NCI-H748 (cell line): ENCODE results near the gene DIP2A.
"Not testable (repeated sequence)": the region's sequence is repeated elsewhere in the genome, so short reads cannot be mapped to it uniquely, and the experiment has no call there.

ENCODE experiments used
- DNase-seq: peaks from one replicate; lab custom pipeline; 2025; ENCODE audit not compliant: unreplicated experiment; lab: John Stamatoyannopoulos, UW

Gene DIP2A

DNA sequence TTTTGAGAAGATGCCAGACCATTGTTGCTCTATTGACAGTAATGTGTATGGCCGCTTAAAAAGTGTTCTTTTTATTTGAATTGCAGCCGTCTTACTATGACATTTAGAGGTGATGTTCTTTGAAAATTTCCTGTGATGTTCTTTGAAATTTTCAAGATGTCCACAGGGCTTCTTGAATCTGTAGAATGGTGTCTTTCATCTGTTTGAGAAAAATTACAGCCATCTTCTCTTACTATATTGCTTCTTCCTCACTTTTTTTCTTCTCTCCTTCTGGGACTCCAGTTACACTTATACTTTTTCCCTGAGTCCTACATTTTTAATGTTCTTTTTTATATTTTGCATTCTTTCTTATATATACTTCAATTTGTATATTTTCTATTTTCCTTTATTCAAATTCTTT lies 57.4 kb downstream of the DIP2A start:
- DNase-seq: no peak

DNA sequence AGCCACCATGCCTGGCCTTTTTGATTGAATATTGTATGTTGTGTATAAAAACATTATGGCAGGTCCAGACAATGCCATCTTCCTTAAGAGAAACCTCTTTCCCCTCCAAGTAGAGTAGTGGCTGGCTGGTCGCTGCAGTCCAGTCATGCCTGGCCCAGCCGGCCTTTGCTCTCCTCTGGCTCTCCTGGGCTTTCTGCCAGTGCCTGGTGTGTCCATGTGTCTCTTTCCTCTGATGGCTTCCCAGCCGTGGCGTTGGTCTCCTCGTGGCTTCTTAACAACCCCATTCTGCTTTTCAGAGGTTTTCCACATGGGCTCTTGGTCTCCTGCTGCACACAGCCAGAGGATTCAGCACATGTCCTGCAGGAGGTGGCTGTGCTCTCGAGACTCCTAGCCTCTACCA lies 58.7 kb downstream of the DIP2A start:
- no peak for DNase-seq

DNA sequence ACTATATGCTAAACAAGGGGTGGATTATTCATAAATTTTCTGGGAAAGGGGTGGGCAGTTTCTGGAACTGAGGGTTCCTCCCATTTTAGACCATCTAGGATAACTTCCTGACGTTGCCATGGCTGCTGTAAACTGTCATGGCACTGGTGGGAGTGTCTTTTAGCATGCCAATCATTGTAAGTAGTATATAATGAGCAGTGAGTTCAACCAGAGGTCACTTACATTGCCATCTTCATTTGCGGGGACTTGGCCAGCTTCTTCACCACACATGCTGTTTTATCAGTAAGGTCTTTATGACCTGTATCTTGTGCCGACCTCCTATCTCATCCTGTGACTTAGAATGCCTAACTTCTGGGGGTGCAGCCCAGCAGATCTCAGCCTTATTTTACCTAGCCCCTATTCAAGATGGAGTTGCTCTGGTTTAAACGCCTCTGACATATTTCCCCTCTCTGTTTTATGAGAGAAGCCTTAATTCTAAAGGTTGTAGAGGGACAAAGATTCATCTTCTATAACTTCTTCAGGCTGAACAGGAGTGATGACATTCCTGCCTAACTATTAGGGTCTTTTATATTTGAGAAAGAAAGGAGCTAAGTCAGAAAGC lies 60.4 kb downstream of the DIP2A start:
- no peak for DNase-seq

DNA sequence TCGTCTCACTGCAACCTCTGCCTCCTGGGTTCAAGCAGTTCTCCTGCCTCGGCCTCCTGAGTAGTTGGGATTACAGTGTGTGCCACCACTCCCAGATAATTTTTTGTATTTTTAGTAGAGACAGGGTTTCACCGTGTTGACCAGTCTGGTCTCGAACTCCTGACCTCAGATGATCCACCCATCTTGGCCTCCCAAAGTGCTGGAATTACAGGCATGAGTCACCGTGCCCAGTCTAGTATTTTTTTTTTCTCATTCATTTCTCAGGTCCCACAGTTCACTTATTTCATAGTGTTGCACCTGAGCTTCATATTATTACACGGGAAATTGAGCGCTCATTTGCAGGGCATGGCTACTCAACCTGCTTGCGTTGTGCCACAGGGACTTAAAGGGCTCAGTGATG lies 68.7 kb downstream of the DIP2A start:
- DNase-seq: not testable (repeated sequence)

DNA sequence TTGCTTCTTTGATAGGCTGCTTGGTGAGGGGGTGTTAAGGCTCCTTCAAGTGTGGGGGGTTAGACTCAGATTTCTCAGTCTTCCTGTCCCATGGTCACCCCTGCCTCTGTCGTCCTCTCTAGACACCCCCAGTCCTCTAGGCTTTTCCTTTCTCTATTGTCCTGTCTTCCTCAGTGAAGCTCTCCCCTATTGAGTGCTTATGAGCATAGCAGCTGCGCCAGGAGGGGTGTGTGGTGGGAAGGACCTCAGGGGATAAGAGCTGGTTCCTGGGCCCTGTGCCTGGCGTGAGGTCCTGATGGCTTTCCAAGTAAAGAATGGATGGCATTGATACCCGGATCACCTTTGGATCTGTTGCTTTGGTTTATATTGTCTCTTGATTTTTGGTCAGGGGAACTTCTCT lies 69.1 kb downstream of the DIP2A start:
- DNase-seq: no peak

DNA sequence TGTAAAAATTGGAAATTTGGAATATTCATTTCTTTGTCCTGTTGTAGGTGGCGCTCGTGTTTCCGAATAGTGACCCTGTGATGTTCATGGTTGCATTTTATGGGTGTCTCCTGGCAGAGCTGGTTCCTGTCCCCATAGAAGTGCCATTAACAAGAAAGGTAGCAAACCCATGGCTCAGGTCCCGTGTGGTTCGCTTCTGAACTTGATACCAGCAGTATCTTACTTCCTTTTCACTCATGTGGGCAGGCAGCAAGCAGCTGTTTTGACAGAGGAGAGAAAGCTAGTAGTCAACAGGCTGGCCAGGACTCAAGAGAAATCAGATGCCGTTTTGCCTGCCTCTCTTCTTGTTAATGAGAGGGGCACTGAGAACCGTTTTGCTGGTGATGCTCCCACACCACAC lies 73.4 kb downstream of the DIP2A start:
- no peak for DNase-seq

DNA sequence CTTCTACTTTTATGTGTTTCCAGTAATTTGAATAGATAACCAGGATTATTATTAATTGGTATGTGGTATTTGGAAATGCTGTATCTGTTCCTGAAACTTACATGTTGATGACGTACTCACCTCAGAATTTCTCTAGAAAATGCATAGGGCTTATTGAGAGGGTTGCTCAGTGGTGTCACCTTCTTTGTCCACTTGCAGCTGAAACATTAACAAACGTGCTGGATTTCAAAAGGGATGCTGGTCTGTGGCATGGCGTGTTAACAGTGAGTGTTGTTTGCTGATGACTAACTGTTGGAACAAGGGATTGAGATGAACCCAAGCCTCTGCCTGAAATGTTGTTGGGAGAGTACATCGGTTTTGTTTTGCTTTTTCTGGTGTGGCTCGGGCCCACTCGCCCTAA lies 78.3 kb downstream of the DIP2A start:
- no peak for DNase-seq

DNA sequence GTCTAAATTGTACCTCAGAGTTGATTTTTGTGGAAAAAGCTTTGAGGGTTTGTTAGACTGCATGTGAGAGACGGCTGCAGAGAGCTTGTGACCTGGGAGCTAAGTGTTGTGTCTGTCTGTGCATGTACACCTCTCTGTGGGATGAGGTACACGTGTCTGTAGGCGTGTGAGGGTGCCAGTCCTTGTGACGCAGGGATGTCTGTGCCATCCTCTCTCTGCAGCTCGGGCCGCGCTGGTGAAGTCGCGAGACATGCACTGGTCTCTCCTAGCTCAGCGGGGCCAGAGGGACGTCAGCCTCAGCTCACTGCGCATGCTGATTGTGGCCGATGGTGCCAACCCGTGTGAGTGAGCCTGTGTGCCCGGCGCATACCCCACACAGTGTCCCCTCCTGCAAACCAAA lies 79.6 kb downstream of the DIP2A start:
- no peak for DNase-seq

DNA sequence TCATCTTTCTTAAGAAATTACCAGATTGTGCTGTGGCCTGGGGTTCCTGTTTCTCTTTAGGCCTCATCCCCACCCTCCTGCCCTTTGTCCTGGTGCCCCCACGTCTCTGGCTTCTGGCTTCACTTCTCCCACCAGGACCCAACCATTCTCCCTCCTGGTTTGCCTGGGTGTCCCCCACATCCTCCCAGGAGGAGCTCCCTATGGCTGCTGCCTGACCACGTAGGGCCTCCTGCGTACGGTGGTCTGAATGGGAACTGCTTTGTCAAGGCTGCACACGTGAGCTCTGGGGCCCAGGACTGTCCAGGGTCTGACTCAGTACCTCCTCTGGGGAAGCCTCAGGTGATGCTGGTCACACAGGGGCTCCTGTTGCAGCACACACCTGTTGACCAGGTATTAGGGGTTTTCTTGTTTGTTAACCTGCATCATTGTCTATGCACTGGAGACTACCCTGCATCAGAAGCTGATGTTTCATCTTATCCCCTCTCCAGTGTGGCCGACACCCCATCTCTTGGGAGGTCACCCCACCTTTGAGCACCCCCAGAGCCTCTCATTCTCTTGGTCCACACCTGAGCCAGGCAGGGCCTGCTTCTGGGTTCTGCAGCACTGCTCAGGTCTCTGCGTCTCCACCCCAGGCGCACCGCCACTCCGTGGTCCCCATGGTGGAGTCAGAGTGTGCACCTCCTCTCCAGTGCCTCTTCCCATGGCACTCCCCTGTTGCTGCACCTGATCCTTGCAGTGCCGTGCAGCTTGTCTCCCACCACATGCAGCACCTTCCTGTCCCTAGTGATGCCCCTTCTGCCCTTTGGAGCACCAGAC lies 80.4 kb downstream of the DIP2A start:
- DNase-seq: no peak

DNA sequence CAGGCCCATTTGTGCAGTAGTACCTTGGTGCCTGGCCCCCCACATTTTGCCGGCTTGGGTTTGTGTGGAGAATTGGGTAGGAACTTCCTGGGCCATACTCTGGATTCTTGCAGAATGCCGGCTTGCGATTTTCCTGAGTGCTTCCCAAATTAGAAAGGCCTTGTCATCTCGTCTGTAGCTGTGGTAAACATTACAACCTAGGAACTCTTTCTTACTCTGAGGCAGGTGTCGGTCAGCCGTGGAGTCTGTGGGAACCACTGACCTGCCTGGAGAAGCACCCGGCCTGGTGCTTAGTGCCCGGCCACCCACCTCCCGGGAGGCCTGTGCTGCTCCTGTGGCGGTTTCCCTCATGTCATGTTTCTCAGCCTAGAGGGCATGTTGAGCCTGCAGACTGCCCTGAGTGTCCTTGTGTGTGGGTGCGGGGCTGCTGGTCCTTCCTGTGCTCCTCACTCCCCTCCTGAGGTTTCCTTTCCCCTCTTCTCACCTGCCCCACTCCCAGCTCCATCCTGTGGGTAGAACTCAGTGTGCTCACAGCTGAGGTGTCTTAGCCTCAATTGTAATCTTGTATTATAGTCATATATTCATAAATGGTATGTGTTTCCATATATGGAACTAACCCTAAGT lies 81.5 kb downstream of the DIP2A start:
- no peak for DNase-seq

DNA sequence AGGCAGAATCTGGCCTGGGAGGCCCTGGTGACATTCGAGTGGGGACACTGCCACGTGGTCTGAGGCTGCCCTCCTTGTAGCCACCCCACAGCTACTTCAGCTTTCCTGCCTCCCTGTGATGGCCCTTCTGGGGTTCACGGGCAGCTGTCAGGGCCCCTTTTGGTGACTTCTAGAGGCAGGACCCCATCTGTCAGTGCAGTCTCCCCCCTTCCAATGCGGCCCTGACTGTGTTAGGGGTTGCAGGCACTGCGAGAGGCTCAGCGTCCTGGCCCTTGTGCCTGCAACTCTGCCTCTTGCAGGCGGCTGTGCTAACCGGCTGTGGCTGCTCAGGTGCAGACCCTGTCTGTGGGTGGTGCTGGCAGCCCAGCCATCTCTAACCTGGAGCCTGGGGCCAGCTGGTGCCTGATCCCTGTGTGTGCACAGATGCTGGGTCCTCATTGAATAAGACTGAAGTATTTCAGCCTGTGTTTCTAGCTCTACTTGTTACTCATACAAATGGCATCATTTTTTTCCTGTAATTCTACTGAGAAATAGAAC lies 84.0 kb downstream of the DIP2A start:
- no peak for DNase-seq

DNA sequence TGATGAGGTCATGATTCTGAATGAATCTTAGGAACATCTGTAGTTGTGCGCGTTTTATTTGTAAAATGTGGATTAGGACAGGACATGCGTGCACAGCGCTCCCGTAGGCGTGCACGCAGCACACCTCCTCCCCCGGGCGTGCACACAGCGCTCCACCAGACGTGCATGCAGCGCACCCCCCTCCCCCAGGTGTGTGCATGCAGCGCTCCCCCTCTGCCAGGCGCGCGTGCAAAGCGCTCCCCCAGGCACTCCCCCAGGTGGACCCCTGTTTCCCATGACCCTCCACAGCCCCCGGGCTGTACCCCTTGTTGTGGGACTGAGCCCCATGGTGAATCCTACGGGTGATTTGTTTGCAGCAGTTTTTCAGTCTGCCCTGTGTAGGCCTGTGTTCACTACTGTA lies 84.6 kb downstream of the DIP2A start:
- no peak for DNase-seq

DNA sequence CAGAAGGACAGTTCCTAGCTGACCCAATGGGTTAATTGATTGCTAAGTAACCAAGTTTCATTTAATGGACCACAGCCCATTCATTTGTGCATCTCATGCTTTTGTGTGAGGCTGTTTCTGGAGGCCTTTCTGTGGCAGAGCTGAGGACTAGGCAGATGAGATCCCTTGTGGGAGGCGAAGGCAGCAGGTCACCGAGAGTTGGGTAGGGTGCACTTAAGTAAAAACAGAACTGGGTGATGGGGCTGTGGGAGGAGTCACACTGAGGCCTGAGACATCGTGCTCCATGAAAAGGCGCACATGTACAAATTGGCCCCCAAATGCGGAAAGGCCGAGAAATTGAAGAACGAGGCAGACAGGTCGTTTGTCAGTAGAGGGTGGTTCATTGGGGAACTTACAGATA lies 85.3 kb downstream of the DIP2A start:
- DNase-seq: no peak

DNA sequence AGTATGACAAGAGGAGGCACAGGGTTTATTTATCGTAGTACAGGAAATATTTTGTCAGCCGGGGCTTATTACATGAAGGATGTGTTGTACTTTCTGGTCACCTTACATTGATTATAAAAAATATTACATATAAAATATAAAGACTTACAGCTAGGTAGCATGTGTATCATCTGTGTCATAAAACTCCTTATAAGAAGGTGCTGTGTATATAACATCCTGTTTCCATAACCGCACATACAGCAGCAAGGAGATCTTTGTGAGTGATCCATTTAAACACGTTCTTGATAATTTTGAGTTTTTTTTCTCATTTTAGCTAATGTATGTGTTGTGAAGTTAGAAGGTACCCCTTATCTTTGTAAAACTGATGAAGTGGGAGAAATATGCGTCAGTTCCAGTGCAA lies 86.1 kb downstream of the DIP2A start:
- DNase-seq: no peak

DNA sequence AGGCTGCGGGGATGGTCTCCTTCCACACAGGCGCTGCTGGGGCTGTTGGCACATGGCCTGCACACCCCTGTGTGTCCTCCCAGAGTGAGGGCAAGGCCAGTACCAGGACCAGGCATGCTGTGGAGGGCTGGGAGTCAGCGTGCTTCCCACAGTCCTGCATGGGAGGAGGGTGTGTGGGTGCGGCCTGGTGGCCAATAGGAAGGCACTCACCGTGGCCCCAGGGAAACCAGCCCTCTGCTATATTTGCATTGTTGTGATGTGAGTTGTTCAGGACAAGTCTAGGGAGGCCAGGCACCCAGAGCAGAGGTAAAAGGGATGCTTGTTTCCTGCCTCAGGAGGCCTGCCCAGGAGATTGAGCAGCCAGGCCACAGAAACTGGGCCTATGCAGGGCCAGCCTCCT lies 86.7 kb downstream of the DIP2A start:
- no peak for DNase-seq

DNA sequence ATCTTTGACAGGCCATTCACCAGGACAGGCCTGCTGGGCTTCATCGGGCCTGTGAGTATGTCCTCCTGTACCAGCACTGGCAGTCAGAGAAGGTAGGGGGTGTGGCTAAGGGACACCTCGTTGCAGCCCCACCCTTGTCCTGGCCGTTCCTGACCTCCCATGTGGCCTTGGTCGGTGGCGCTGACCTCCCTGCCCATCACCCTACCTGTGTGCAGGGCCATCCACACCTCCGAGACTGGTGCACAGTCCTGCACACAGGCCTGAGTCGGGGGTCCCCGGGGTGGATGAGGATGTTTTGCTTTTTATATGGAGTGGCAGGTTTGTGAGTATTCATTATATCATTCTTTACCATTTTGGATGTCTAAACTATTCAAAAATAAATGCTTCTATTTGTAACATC lies 87.2 kb downstream of the DIP2A start:
- no peak for DNase-seq

DNA sequence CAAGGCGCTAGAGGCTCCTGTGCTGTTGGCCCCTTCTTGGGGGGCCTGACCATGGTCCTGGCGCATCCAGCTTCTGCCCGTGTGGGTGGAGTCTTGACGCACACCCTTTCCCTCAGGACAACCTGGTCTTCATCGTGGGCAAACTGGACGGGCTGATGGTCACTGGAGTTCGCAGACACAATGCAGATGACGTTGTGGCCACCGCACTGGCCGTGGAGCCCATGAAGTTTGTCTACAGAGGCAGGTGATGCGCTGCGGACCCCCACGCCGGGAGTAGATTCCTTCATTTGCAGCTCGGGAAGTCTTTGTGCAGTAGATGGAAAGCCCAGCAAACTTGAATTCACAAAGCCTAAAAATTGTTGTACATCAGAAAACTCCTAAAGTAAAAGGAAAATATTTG lies 88.1 kb downstream of the DIP2A start:
- no peak for DNase-seq

DNA sequence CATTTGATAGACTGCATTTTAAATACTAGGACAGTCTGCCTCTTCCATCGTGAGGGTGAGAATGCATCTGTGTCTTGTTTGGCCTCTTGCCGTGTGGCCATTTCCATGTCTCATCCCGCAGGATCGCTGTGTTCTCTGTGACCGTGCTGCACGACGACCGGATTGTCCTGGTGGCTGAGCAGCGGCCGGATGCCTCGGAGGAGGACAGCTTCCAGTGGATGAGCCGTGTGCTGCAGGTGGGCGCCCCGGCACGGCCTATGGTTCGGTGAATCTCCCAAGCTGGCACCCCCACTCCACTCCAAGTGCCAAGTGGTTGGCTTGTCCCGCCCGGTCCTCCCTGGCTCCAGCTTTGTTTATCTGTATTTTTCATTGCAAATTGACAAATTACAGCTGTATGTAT lies 91.0 kb downstream of the DIP2A start:
- DNase-seq: no peak

DNA sequence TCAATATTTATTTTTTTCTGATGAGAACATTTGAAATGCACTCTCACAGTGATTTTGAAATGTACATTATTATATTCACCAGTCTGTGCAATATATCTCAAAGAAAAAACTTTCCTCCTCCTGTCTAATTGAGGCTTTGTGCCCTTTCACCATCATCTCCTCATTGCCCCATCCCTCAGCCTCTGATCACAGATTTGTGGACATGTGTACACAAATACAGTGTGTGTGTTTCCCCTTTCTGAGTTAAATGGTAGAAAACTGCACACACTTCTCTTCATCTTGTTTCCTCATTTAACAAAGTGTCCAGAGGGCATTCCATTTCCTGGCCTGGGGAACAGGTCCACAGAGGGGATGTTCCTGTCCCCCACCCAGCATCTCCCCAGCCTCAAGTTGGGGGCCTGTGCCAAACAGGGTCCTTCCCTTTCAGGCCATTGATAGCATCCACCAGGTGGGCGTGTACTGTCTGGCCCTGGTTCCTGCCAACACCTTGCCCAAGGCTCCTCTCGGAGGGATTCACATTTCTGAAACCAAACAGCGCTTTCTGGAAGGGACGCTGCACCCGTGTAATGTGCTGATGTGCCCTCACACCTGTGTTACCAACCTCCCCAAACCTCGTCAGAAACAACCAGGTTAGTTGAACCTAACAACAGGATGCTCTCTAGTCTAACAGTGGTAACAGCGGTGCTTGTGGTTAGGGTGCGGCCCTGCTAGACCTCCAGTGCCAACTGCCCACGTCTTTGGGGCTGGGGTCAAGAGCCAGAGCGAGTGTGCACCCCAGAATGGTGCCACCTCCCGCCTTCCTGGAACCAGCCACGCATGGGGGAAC lies 91.6 kb downstream of the DIP2A start:
- no peak for DNase-seq

DNA sequence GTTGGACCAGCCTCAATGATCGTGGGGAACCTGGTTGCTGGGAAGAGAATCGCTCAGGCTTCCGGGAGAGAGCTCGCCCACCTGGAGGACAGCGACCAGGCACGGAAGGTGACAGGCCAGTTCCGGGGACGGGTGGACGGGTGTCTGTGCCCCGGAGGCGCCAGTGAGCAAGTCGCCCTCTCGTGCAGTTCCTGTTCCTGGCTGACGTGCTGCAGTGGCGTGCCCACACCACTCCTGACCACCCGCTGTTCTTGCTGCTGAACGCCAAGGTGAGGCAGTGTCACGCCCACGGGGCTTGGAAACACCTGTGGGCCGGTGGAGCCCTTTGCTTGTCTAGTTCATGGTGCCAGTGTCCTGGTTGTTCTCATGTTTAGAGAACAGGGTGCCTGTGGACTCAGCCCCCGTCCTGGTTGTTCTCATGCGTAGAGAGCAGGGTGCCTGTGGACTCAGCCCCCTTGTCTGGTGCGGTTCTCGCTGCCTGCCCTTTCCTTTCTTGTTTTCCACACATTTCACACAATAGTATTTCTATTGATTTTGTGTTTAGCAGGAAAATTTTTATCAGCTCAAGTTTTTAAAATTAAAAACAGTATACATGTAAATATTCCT lies 93.0 kb downstream of the DIP2A start:
- no peak for DNase-seq

DNA sequence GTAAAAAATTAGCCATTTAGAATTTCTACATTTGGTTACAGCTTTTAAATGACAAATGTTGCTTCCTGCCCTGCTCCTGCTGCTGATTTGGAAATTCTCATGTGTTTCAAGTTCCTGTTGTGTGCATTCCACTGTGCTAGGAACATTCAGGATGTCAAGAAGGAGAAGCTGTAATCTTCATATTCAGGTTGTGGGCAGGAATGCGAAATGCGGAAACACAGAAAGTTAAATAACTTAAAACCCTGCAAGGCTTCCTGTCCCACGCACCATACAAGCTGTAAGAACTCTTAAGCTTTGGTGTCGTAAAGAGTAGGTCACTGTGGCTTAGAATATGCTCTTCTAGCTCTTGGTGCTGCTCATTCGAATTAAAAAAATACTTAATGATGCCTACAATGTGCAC lies 93.6 kb downstream of the DIP2A start:
- DNase-seq: no peak
